Right forelimb (tissue), 1 donor: ENCODE measurements around the gene RAB6B.

Source experiments
- DNase-seq: peaks from one replicate; pipeline ENCODE4 v3.0.0-alpha.2; 2018

RAB6B gene

GRCh38 chr3:133894353-133895207 is 1.1 kb downstream of the RAB6B start:
- no peak for DNase-seq

GRCh38 chr3:133893683-133894352 is 1.9 kb downstream of the RAB6B start:
- DNase-seq = no peak

- no peak for DNase-seq
Observed at GRCh38 chr3:133892541-133893231, 3.0 kb downstream of the RAB6B start.

- DNase-seq = no peak
Observed at GRCh38 chr3:133891662-133892378, 3.9 kb downstream of the RAB6B start.

GRCh38 chr3:133890972-133891644 is 4.6 kb downstream of the RAB6B start:
- DNase-seq = no peak

- no peak for DNase-seq
Observed at GRCh38 chr3:133890037-133890436, 5.6 kb downstream of the RAB6B start.

- no peak for DNase-seq
Observed at GRCh38 chr3:133888726-133889340, 6.8 kb downstream of the RAB6B start.

GRCh38 chr3:133887803-133888703 is 7.6 kb downstream of the RAB6B start:
- DNase-seq = no peak

GRCh38 chr3:133887074-133887802 is 8.4 kb downstream of the RAB6B start:
- no peak for DNase-seq

GRCh38 chr3:133886031-133886722 is 9.5 kb downstream of the RAB6B start:
- DNase-seq = peak; percentile 34

- DNase-seq = peak; percentile 32
Observed at GRCh38 chr3:133884887-133885711, 10.6 kb downstream of the RAB6B start.

- DNase-seq = peak; percentile 19
Observed at GRCh38 chr3:133884054-133884886, 11.4 kb downstream of the RAB6B start.

GRCh38 chr3:133883641-133884040 is 12.0 kb downstream of the RAB6B start:
- peak; percentile 20 for DNase-seq

- DNase-seq = peak; percentile 35
Observed at GRCh38 chr3:133882986-133883586, 12.6 kb downstream of the RAB6B start.

- peak; percentile 18 for DNase-seq
Observed at GRCh38 chr3:133881939-133882825, 13.5 kb downstream of the RAB6B start.

GRCh38 chr3:133881492-133881891 is 14.2 kb downstream of the RAB6B start:
- DNase-seq = no peak
